Upper lobe of left lung (tissue), 4 donors: ENCODE data around the gene DEFB124.

ENCODE experiments used
- CTCF ChIP-seq, 6 experiments: fragments of 450-650 bp in 4 of 6; fragments of 200-600 bp in 2 of 6; sonication (generic) in 2 of 6; IDR thresholded peaks; one replicate each; pipeline ENCODE4 v1.5.1; 2016 to 2019; ENCODE audit warnings: antibody characterized with exemption in 6 of 6
- EP300 ChIP-seq, 4 donors: sonication (generic); formaldehyde crosslinking; IDR thresholded peaks; one replicate each; pipeline ENCODE4 v1.5.1; 2017; ENCODE audit warnings: antibody characterized with exemption in 4 of 4, control low read depth in 2 of 4
- POLR2A ChIP-seq, 4 donors: fragments of 450-650 bp; IDR thresholded peaks; one replicate each; pipeline ENCODE4 v1.5.1; 2016 to 2017; ENCODE audit warnings: antibody characterized with exemption in 4 of 4, mild to moderate bottlenecking in 2 of 4
- POLR2AphosphoS5 ChIP-seq, 2 donors: sonication (generic); formaldehyde crosslinking; IDR thresholded peaks; one replicate each; pipeline ENCODE4 v1.5.1; 2017; ENCODE audit warnings: antibody characterized with exemption in 2 of 2

GRCh38 chr20:31514154-31515071 lies 39.5 kb upstream of the DEFB124 start, which contains the start of gene HM13:
- TF ChIP-seq POLR2A (IDR thresholded peaks at IDR 0.05) (peak in 3 of 4 donors; percentile 67 to 88 (median 80)), CTCF (IDR thresholded peaks at IDR 0.05) (peak; percentile 96 to 99 (median 98)), POLR2AphosphoS5 (IDR thresholded peaks at IDR 0.05) (peak; percentile 83 to 87), EP300 (IDR thresholded peaks at IDR 0.05) (no peak)
